Loucy (cell line): Measurements from ENCODE around the gene GAGE10.

Experiments used
- H2AFZ ChIP-seq: fragments of 200-600 bp; sonication (generic); 2 replicates; pipeline ENCODE4 v1.6.0; 2016; ENCODE audit warnings: antibody characterized with exemption, mild to moderate bottlenecking, low read length, moderate library complexity
- H3F3A ChIP-seq: fragments of 200-600 bp; 2 replicates; pipeline ENCODE4 v1.6.0; 2016; ENCODE audit warnings: antibody characterized with exemption, low read depth, mild to moderate bottlenecking
- H3K27me3 ChIP-seq: fragments of 200-600 bp; sonication (generic); 2 replicates; pipeline ENCODE4 v1.6.1; 2014; ENCODE audit warnings: low read length, mild to moderate bottlenecking; ENCODE audit not compliant: insufficient read depth, poor library complexity, severe bottlenecking
- H3K36me3 ChIP-seq: fragments of 200-600 bp; sonication (generic); 2 replicates; pipeline ENCODE4 v1.6.1; 2016; ENCODE audit warnings: low read length; ENCODE audit not compliant: insufficient read depth
- H3K4me1 ChIP-seq: fragments of 200-600 bp; sonication (generic); 2 replicates; pipeline ENCODE4 v1.5.1; 2014; ENCODE audit warnings: low read length, mild to moderate bottlenecking; ENCODE audit not compliant: insufficient read depth, poor library complexity, severe bottlenecking
- H3K4me2 ChIP-seq: fragments of 200-600 bp; sonication (generic); 2 replicates; pipeline ENCODE4 v1.6.0; 2014; ENCODE audit warnings: antibody characterized with exemption, low read length, low read depth, mild to moderate bottlenecking; ENCODE audit not compliant: poor library complexity, severe bottlenecking
- H3K4me3 ChIP-seq: fragments of 200-600 bp; sonication (generic); 2 replicates; pipeline ENCODE4 v1.5.1; 2014; ENCODE audit warnings: low read length, mild to moderate bottlenecking, mixed read lengths; ENCODE audit not compliant: poor library complexity, severe bottlenecking
- H3K79me2 ChIP-seq: fragments of 200-600 bp; sonication (generic); 2 replicates; pipeline ENCODE4 v1.6.1; 2014; ENCODE audit warnings: low read length; ENCODE audit not compliant: insufficient read depth
- H3K9ac ChIP-seq: fragments of 200-600 bp; sonication (generic); 2 replicates; pipeline ENCODE4 v1.6.0; 2014; ENCODE audit warnings: mild to moderate bottlenecking, low read depth, low read length, moderate library complexity; ENCODE audit not compliant: poor library complexity, severe bottlenecking
- H3K9me2 ChIP-seq: fragments of 200-600 bp; sonication (generic); replicated peaks from 2 replicates; pipeline ENCODE4 v1.6.1; 2016; ENCODE audit warnings: low read depth, low read length, mixed read lengths
- H3K9me3 ChIP-seq: fragments of 200-600 bp; sonication (generic); 2 replicates; pipeline ENCODE4 v1.6.1; 2014; ENCODE audit warnings: mild to moderate bottlenecking, antibody characterized with exemption, low read length, low read depth; ENCODE audit not compliant: insufficient read depth
- H4K20me1 ChIP-seq: fragments of 200-600 bp; sonication (generic); 2 replicates; pipeline ENCODE4 v1.6.0; 2014; ENCODE audit warnings: antibody characterized with exemption, low read length, mild to moderate bottlenecking; ENCODE audit not compliant: insufficient read depth, poor library complexity, severe bottlenecking
- CTCF ChIP-seq: fragments of 200-600 bp; sonication (generic); conservative IDR thresholded peaks from 2 replicates; pipeline ENCODE4 v1.5.1; 2014; ENCODE audit warnings: mild to moderate bottlenecking, antibody characterized with exemption, low read length
- EZH2phosphoT487 ChIP-seq: fragments of 200-600 bp; IDR thresholded peaks from 2 replicates; pipeline ENCODE4 v1.6.1; 2018; ENCODE audit warnings: antibody characterized with exemption, mild to moderate bottlenecking, moderate library complexity, borderline replicate concordance

Gene GAGE10

DNA sequence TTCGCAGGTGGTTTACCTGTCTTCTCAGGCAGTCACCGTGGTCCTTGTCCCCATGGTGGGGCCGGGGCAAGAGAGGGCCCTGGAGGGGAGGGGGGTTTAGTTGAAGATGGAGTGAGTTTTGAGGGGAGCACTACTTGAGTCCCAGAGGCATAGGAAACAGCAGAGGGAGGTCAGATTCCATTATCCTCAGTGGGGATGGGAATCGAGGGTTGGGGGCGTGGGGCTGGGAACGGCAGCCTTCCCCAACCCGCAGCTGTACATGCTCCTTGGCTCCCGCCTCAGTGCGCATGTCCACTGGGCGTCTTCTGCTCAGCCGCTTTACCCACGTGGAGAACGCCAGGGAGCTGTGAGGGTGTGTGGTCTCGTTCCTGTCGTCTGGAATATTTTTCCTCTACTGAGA, at the start of gene GAGE10:
TSS of gene GAGE10 (plus strand) at position 301 of the 400 bp plus-strand sequence. CDS start 1,214 bp downstream, outside the sequence.
- Histone ChIP-seq H3K79me2 (no peaks in the 10 kb centered on the region), H4K20me1 (no peaks in the 10 kb centered on the region), H3K36me3 (no peaks in the 10 kb centered on the region), H3K4me3 (no peak within 1 kb of the TSS), H3K9ac (no peak within 1 kb of the TSS), H2AFZ (no peak within 1 kb of the TSS), H3K9me3 (no peaks in the 10 kb centered on the region), H3F3A (no peaks in the 10 kb centered on the region), H3K4me2 (no peak within 1 kb of the TSS), H3K27me3 (no peaks in the 10 kb centered on the region), H3K4me1 (no peaks in the 10 kb centered on the region), H3K9me2 (no peaks in the 10 kb centered on the region)
- no peak for TF ChIP-seq EZH2phosphoT487

DNA sequence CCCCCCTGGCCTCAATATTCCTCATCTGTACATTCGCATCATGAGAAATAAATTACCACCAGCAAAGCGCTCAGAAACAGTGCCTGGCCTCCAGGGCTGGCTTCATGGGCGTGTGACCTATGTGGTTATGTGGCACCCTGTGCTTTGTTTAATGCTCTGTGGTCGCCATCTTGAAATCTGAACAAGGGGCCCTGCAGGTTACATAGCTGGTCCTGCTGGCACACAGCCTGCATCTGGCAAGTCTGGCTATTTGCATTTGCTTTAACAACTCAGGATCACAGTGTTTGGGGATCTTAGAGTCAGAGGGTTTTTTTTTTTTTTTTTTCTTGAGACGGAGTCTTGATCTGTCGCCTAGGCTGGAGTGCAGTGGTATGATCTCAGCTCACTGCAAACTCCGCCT, 48.8 kb upstream of the GAGE10 start:
- no peaks in the 10 kb centered on the region for H3K9me2 ChIP-seq
- no peak overlapping the region for H3K9ac ChIP-seq
- H3K27me3 ChIP-seq, result no peaks in the 10 kb centered on the region
- H2AFZ ChIP-seq, result no peak overlapping the region
- no peaks in the 10 kb centered on the region for H3K4me1 ChIP-seq
- H3K4me2 ChIP-seq, result no peak overlapping the region
- no peaks in the 10 kb centered on the region for H3K36me3 ChIP-seq
- no peak overlapping the region for H3K4me3 ChIP-seq
- no peaks in the 10 kb centered on the region for H3F3A ChIP-seq
- no peaks in the 10 kb centered on the region for H4K20me1 ChIP-seq
- H3K79me2 ChIP-seq, result no peaks in the 10 kb centered on the region
- TF ChIP-seq EZH2phosphoT487, result no peak
- no peak for TF ChIP-seq CTCF
- H3K9me3 ChIP-seq, result no peaks in the 10 kb centered on the region

GRCh38 chrX:49256268-49256995, 47.0 kb upstream of the GAGE10 start:
- H3K27me3 ChIP-seq, result no peaks in the 10 kb centered on the region
- no peaks in the 10 kb centered on the region for H3F3A ChIP-seq
- no peaks in the 10 kb centered on the region for H3K4me1 ChIP-seq
- no peak overlapping the region for H3K4me2 ChIP-seq
- no peaks in the 10 kb centered on the region for H3K9me2 ChIP-seq
- no peak overlapping the region for H2AFZ ChIP-seq
- no peaks in the 10 kb centered on the region for H3K9me3 ChIP-seq
- no peaks in the 10 kb centered on the region for H3K79me2 ChIP-seq
- no peaks in the 10 kb centered on the region for H4K20me1 ChIP-seq
- no peaks in the 10 kb centered on the region for H3K36me3 ChIP-seq
- H3K9ac ChIP-seq, result no peak overlapping the region
- TF ChIP-seq CTCF, result no peak
- TF ChIP-seq EZH2phosphoT487, result no peak
- no peak overlapping the region for H3K4me3 ChIP-seq
